NCI-H2227 (cell line): Measurements from ENCODE around the gene RTKN.

Experiments used
- DNase-seq: peaks from one replicate; lab custom pipeline; 2025; ENCODE audit not compliant: unreplicated experiment; lab: John Stamatoyannopoulos, UW

RTKN gene

GRCh38 chr2:74439373-74439772, 2.4 kb downstream of the RTKN start:
- DNase-seq = no peak

GRCh38 chr2:74438248-74438647, 3.5 kb downstream of the RTKN start:
- DNase-seq = no peak

DNA sequence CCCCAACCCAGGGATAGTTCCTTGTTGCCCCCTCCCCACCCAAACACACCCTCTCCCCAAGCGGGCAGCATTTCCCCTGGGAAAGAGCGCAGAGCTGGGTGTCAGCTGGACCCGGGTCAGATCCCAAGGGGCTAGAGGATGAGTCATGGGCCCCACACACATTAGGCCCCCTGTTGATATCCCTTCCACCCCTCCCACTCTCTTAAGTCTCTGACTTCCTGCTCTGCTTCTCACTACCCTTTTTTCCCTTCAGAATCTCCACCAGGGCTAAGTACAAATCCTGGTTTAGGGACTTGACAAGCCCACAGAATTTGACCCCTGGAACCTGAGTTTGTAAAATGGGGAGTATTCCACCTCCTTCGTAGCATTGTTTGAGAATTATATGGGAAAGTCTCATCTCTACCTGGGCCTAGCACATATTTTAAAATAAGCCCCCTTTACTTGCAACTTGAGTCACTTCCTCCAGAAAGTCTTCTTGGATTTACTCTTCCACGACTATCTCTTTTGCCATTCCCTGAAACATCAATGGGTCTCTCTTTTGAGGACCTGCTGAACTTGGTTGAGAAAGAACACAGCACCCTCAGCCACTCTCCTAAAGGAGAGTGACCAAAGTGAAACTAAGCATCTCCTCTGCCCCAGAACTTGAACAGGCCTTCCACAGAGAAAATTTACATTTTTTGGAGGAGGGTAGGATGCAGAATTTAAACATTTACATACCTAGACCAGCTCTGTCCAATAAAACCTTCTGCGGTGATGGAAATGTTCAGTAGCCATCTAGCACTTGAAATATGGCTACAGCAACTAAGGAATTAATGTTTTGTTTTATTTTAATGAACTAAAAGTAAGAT, 4.7 kb downstream of the RTKN start:
- no peak for DNase-seq

DNA sequence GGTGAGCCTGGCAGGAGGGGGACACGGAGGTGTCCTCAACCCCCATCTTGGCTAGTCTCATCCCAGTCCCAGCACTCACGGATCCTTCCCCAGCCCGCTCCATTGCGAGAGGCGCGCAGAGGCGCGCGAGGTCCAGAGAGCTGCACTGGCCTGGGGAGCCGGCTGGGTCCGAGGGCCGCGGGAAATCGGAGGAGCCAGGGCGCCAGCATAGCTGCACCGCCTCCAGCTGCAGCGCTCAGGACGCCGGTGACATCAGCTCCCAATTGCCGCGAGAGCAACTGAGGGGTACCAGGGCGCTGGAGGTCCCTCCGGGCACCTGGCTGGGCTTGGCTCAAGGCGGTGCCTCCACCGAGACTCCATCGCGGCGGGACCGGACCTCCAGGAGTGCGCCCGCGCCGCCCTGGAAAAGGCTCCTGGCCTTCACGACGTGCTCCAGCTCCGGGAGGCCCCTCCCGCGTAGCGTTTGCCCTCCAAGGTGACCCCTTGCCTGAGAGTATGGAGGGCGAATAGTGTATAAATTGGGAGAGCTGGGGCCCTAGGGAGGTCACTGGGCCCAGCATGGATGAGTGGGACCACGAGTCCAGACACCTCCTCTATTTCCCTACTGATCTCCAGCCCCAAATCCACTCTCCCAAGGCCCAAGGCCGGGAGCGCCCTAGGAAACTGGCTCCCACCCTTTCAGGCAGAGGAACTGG, 5.5 kb downstream of the RTKN start:
- DNase-seq = no peak

- DNase-seq = no peak
Measured at GRCh38 chr2:74430502-74430901, 11.2 kb downstream of the RTKN start.

- no peak for DNase-seq
Measured at GRCh38 chr2:74429487-74430451, 12.0 kb downstream of the RTKN start.

GRCh38 chr2:74428675-74429074, 13.1 kb downstream of the RTKN start:
- no peak for DNase-seq

- DNase-seq = no peak
Measured at GRCh38 chr2:74427551-74427950, 14.2 kb downstream of the RTKN start.

DNA sequence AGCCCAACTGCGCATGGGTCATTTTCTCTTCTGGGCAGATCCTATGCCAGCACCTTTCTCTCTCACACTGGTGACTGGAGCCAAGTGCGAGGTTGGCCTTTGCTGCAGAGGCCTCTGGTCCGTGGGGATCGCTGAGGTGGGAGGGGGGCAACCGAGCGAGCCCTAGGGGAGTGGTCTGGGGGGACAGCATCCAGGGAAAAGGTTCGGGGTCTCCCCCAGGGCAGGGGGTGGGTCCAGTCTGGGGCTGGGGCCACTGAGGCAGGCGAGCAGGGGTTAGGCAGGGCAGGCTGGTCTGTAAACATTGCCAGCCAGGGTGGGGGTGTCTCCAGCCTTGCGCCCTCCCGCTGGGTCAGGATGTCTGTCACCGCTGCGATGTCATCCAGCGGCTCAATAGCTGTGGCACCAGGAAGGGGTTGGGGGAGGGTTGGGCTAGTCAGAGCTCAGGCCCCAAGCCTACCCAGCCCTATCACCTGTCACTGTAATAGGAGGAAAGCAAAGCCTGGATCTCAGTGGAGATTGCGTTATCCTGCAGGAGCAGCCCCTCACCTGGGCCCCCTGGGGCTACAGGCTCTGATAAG, 15.5 kb downstream of the RTKN start:
- DNase-seq = no peak

DNA sequence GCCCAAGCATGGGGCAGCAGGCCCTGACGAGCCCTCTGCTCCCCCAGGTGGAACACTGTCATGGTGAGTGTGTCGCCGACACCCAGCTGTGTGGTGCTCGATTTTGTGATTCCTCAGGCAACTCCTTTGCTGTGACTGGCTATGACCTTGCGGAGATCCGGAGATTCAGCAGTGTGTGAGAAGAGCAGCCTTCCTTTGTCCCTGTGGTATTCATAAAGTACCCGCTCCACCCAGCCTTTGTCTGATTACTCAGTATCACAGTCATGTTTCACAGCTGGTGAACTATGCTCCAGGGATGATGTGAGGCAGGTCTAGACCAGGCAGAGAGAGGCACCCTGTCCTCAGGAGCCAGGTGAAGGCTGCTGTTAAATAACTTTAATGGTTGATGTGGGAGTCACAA, 16.2 kb downstream of the RTKN start:
- no peak for DNase-seq

- DNase-seq = no peak
Measured at GRCh38 chr2:74424995-74425406, 16.7 kb downstream of the RTKN start.

DNA sequence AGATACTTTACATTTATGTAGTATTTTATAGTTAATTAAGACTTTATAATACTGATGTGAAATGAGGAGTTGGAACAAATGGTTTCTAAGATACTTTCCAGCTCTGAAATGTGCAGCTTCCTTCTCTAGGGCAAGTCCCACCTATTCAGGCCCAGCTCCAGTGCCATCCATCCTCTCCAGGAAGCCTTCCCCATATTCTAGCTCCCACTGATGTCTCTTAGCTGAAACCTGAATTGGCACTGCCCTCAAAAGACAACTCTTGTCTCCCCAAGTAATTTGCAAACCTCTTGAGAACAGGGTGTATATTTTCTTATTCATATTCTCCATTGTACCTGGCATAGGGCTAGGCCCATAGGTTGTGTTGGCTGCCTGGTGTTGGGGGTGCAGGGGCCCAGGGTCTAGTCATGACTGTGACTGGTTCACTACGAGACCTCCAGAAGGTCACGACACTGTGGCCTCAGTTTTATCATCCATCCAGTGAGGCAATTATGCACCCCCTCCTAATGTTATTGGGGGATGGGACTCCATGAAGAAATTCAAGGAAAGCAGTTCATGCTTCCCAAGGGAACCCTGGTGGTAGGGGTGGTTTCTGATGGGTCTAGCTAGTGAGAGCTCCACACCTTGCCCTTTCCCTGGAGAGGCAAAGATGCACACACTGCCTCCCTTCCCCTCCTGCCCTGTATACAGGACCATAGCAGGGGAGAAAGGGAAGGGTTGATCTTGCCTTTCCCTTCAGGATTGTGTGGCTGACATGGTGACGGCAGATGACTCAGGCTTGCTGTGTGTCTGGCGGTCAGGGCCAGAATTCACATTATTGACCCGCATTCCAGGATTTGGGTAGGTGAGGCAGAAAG, 17.4 kb downstream of the RTKN start:
- DNase-seq = no peak

- no peak for DNase-seq
Measured at GRCh38 chr2:74423231-74424095, 18.3 kb downstream of the RTKN start.

- DNase-seq = peak; percentile 97
Measured at GRCh38 chr2:74421221-74421870, 20.4 kb downstream of the RTKN start, which contains the start of the genes C2orf81 and WDR54. Gene C2orf81, minus strand, starts transcription at chr2:74421619. Its CDS starts 59 bp downstream, at chr2:74421560. Gene WDR54, plus strand, starts transcription at chr2:74421730. Its CDS starts 424 bp downstream, at chr2:74422154.

- DNase-seq = peak; percentile 46
Measured at GRCh38 chr2:74420443-74421103, 21.2 kb downstream of the RTKN start.

DNA sequence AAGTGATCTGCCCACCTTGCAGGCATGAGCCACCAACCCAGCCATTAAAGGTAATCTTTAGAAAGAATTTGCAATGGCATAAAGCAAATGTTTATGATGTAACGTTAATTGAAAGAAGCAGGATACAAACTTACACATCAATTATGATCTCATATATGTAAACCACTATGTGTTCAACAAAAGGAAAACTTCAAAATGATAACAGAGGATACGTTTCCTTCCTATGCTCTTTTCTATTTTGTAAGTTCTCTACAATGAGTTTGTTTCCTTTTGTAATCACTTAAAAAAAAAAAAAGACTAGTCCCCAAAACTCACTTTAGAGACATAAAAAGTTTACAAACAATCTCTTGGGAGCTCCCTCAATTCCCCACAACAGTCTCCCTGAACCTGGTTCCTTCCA, 21.7 kb downstream of the RTKN start:
- no peak for DNase-seq

DNA sequence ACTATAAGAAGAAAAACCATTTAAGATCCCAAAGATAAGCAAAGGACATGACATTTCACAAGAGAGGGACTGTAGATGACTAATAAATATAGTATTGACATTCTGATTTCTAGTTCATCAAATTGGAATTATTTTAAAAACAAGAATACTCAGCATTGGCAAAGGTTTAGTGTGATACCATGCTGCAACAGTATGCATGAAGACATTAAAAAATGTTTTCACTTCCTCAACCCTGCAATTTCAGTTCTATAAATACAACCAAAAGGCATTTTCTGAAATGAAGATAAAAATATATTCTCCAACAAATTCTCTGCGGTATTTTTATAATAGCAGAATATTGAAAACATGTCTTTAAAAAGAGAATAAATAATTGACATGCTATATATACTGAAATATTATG, 22.4 kb downstream of the RTKN start:
- DNase-seq = no peak

DNA sequence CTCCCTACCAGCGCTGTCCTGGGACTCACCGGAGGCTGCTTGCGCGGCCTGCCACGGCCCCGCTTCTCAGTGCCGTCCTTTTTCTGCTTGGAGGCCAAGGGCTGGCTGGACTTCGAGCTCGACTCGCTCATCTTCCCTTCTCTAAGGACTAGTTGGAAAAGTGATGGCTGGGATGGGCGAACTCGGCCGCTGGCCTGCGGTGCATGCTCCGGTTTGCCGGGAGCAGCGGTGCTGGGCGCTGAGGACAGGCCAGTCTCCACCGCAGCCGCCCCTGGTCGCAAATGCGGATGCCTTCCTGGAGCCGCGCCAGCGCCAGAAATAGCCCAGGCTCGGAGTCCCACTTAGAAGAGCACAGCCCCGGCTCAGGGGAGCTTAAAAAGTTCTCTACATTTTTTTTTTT, 23.4 kb downstream of the RTKN start:
- no peak for DNase-seq
